Endothelial cell (in vitro differentiated cells): Measurements from ENCODE around the gene TRPM3. TPM values are rescaled to one million over a fixed set of nuclear protein-coding genes. Genes with fewer than 3 reads are reported as not detected.

Experiments used
- DNase-seq: peaks from one replicate; pipeline ENCODE4 v3.0.0; 2021; ENCODE audit warnings: low spot score
- H3K27ac Mint-ChIP-seq: one replicate; pipeline ENCODE4 v1.8.0; 2021; ENCODE audit warnings: mixed read lengths, inconsistent platforms; ENCODE audit not compliant: unreplicated experiment
- H3K27me3 Mint-ChIP-seq: one replicate; pipeline ENCODE4 v1.8.0; 2021; ENCODE audit warnings: mild to moderate bottlenecking, moderate library complexity, mixed read lengths, inconsistent platforms; ENCODE audit not compliant: unreplicated experiment
- H3K36me3 Mint-ChIP-seq: one replicate; pipeline ENCODE4 v1.8.0; 2021; ENCODE audit warnings: mild to moderate bottlenecking, low read depth, mixed read lengths, inconsistent platforms; ENCODE audit not compliant: unreplicated experiment
- H3K4me1 Mint-ChIP-seq: one replicate; pipeline ENCODE4 v1.8.0; 2021; ENCODE audit warnings: mild to moderate bottlenecking, mixed read lengths, inconsistent platforms; ENCODE audit not compliant: unreplicated experiment
- H3K4me3 Mint-ChIP-seq: one replicate; pipeline ENCODE4 v1.8.0; 2021; ENCODE audit warnings: mild to moderate bottlenecking, mixed read lengths, inconsistent platforms; ENCODE audit not compliant: unreplicated experiment
- H3K9me3 Mint-ChIP-seq: one replicate; pipeline ENCODE4 v1.8.0; 2021; ENCODE audit warnings: mixed read lengths, inconsistent platforms; ENCODE audit not compliant: unreplicated experiment
- CTCF ChIP-seq: fragments of 200-600 bp; sonication (generic); IDR thresholded peaks from one replicate; pipeline ENCODE4 v1.5.0; 2021; ENCODE audit warnings: antibody characterized with exemption; ENCODE audit not compliant: unreplicated experiment
- total RNA-seq: library from RNA; stranded (reverse); fragmentation: NEBNext Ultra II Directional; extraction: Animal tissue kit (Norgen Biotek cat#: 25700); gene quantifications from one replicate; pipeline ENCODE4 v1.2.1, GENCODE V29; 2021; ENCODE audit not compliant: unreplicated experiment

Gene TRPM3
- total RNA-seq, 1 donor from 2014 or later, result 0.54 TPM

DNA sequence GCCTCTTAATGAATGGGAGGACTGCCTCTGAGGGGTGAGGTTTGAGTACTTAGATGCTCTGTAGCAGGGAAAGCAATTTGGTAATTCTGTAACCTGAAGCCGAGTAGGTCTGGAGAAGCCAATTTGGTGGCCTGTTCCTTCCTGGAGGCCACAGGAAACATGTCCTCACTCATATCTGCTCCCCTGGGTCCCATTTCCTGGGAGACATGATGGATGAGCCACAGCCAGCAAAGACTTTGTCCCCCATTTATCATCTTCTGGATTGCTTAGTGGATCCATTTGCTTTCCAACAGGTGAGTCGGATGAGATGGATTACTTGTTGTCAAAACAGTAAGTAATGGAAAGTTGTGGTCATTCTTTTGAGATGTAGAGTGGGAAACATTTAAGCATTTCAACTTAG is 607.1 kb downstream of the TRPM3 start:
- no peaks in the 10 kb centered on the region for H3K9me3 Mint-ChIP-seq
- H3K4me1 Mint-ChIP-seq, result peaks cover 4% of the 10 kb centered on the region
- no peak for DNase-seq
- H3K27ac Mint-ChIP-seq, result no peak overlapping the region
- H3K4me3 Mint-ChIP-seq, result no peak overlapping the region
- H3K36me3 Mint-ChIP-seq, result no peaks in the 10 kb centered on the region
- no peak for TF ChIP-seq CTCF
- H3K27me3 Mint-ChIP-seq, result no peaks in the 10 kb centered on the region

DNA sequence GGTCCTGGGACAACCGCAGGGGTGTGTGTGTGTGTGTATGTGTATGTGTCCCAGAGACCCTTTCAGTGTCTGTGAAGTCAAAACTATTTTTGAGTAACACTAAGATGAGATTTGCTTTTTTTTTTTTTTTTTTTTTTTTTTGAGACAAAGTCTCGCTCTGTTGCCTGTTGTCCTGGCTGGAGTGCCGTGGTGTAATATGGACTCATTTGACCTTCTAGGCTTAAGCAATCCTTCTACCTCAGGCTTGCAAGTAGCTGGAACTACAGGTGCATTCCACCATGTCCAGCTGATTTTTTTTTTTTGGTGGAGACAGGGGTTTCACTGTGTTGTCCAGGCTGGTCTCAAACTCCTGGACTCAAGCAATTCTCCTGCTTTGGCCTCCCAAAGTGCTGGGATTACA is 609.6 kb downstream of the TRPM3 start:
- no peak for TF ChIP-seq CTCF
- H3K36me3 Mint-ChIP-seq, result no peaks in the 10 kb centered on the region
- no peak overlapping the region for H3K27ac Mint-ChIP-seq
- H3K27me3 Mint-ChIP-seq, result no peaks in the 10 kb centered on the region
- H3K4me1 Mint-ChIP-seq, result peaks cover 4% of the 10 kb centered on the region
- no peaks in the 10 kb centered on the region for H3K9me3 Mint-ChIP-seq
- no peak overlapping the region for H3K4me3 Mint-ChIP-seq
- no peak for DNase-seq

GRCh38 chr9:70510157-70510770 is 611.2 kb downstream of the TRPM3 start:
- peaks cover 4% of the 10 kb centered on the region for H3K4me1 Mint-ChIP-seq
- no peak overlapping the region for H3K27ac Mint-ChIP-seq
- peak; percentile 22 for DNase-seq
- H3K27me3 Mint-ChIP-seq, result no peaks in the 10 kb centered on the region
- H3K4me3 Mint-ChIP-seq, result no peak overlapping the region
- TF ChIP-seq CTCF, result peak; percentile 50
- no peaks in the 10 kb centered on the region for H3K9me3 Mint-ChIP-seq
- no peaks in the 10 kb centered on the region for H3K36me3 Mint-ChIP-seq

DNA sequence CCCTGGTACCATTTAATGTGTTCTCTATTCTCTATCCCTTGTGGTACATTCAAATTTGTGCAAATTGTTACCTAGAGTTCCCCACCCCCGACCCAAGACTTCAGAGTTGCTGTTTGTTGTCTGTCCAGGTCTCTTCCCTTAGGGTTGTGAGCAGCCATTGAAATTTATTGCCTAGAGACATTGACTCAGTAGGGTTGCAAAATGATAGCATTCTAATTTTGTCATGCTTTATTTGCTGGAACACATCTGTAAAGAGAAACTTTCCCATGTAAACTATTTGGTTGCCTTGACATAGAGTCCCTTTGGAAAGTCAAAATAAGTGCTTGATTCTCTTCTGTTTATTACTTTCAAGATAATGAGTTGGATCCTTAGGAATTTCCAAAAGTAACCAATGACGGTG is 615.3 kb downstream of the TRPM3 start:
- DNase-seq, result no peak
- no peak for TF ChIP-seq CTCF
- H3K4me1 Mint-ChIP-seq, result no peaks in the 10 kb centered on the region
- no peaks in the 10 kb centered on the region for H3K36me3 Mint-ChIP-seq
- no peak overlapping the region for H3K4me3 Mint-ChIP-seq
- H3K27ac Mint-ChIP-seq, result no peak overlapping the region
- H3K9me3 Mint-ChIP-seq, result no peaks in the 10 kb centered on the region
- no peaks in the 10 kb centered on the region for H3K27me3 Mint-ChIP-seq

DNA sequence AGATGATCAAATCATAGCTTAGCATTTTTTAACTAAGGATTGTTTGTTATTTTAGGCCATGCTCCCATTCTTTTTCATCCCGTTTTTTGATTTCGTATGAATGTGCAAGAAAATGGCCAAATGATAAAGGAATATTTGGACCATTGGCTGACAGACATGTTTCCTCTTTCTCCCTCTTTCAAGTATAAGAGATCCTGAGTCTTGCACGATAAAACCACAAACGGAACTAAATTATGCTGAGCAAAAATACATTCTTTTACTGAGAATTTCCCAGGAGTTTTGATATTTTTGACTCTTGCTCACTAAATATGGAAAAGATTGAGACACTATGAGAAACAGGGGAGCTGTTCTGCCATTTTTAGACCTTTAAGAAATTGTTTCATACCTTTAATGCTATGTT is 616.6 kb downstream of the TRPM3 start:
- H3K4me1 Mint-ChIP-seq, result no peaks in the 10 kb centered on the region

More for the DNA sequence above, 616.6 kb downstream of the TRPM3 start:
- H3K27me3 Mint-ChIP-seq, result peaks cover 2% of the 10 kb centered on the region
- H3K4me3 Mint-ChIP-seq, result no peak overlapping the region
- no peaks in the 10 kb centered on the region for H3K9me3 Mint-ChIP-seq
- H3K36me3 Mint-ChIP-seq, result no peaks in the 10 kb centered on the region
- TF ChIP-seq CTCF, result no peak
- no peak overlapping the region for H3K27ac Mint-ChIP-seq
- no peak for DNase-seq
